22Rv1 (cell line): Measurements from ENCODE around the gene GRPEL2.

Experiments used
- CTCF ChIP-seq: fragments of 450-650 bp; IDR thresholded peaks from 2 replicates; pipeline ENCODE4 v1.5.1; 2017; ENCODE audit warnings: mild to moderate bottlenecking
- ZFX ChIP-seq: fragments of 450-650 bp; IDR thresholded peaks from 2 replicates; pipeline ENCODE4 v1.6.1; 2017; ENCODE audit warnings: antibody characterized with exemption, borderline replicate concordance

- no peak for TF ChIP-seq CTCF
- no peak for TF ChIP-seq ZFX
Measured at GRCh38 chr5:149341876-149342275, 3.4 kb upstream of the GRPEL2 start.
